22Rv1 (cell line): ENCODE results near the gene AZGP1.
"Not testable (repeated sequence)": the region's sequence is repeated elsewhere in the genome, so short reads cannot be mapped to it uniquely, and the experiment has no call there.

Experiments
- ZFX ChIP-seq: fragments of 450-650 bp; IDR thresholded peaks from 2 replicates; pipeline ENCODE4 v1.6.1; 2017; ENCODE audit warnings: antibody characterized with exemption, borderline replicate concordance
- TF ChIP-seq, protein P1 (sequence below): fragments of 450-650 bp; IDR thresholded peaks from 2 replicates; pipeline ENCODE4 v1.5.1; 2017; ENCODE audit warnings: mild to moderate bottlenecking

DNA sequence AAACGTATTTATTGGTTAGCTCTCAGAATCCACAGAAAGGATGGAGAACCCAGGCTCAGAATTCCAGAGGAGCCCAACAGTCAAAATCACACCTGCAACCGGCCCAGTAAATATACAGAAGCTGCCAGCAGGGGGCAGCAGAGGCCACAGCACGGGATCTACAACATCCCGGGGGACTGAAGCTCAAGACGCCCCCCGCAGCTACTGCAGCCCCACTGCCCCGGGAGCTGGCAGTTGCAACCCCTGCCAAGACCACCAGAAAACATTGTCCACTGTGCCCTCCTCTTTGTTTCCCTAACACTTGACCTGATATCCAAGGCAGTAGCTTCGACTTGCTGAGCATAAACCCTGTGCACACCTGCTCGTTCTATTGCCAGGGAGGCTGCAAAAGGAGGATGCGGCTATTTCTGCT, 4.0 kb upstream of the AZGP1 start:
- TF ChIP-seq, protein P1, sequence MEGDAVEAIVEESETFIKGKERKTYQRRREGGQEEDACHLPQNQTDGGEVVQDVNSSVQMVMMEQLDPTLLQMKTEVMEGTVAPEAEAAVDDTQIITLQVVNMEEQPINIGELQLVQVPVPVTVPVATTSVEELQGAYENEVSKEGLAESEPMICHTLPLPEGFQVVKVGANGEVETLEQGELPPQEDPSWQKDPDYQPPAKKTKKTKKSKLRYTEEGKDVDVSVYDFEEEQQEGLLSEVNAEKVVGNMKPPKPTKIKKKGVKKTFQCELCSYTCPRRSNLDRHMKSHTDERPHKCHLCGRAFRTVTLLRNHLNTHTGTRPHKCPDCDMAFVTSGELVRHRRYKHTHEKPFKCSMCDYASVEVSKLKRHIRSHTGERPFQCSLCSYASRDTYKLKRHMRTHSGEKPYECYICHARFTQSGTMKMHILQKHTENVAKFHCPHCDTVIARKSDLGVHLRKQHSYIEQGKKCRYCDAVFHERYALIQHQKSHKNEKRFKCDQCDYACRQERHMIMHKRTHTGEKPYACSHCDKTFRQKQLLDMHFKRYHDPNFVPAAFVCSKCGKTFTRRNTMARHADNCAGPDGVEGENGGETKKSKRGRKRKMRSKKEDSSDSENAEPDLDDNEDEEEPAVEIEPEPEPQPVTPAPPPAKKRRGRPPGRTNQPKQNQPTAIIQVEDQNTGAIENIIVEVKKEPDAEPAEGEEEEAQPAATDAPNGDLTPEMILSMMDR = peak; percentile 99
- TF ChIP-seq ZFX = not testable (repeated sequence)
